ENCODE results near the gene FKBP1A. TPM values are rescaled to one million over a fixed set of nuclear protein-coding genes. Genes with fewer than 3 reads are reported as not detected.

Gene FKBP1A
- polyA plus RNA-seq, 1 of the 3 experiments (the other 2 are of a cell fraction): 362 TPM

GRCh38 chr20:1402149-1402548 is 9.3 kb upstream of the FKBP1A start:
- Histone ChIP-seq H3K4me2 (no peak overlapping the region), H3K9me3 (no peaks in the 10 kb centered on the region), H3K9ac (no peak overlapping the region), H2AFZ (ENCODE audit: low read depth) (no peak overlapping the region), H3K79me2 (ENCODE audit: insufficient read depth) (no peaks in the 10 kb centered on the region), H3F3A (replicated peaks; ENCODE audit: insufficient read depth) (peaks cover 7% of the 10 kb centered on the region), H3K27ac (ENCODE audit: low read depth in 2 of 2, low read length in 1 of 2) (peak overlapping the region in 1 of 2 experiments; percentile 33; a peak in 2 of 4 replicates), H3K36me3 (replicated peaks in 1 of 2; ENCODE audit: control insufficient read depth in 1 of 2, insufficient read depth in 2 of 2, low read length in 1 of 2) (no peaks in the 10 kb centered on the region), H3K27me3 (ENCODE audit: insufficient read depth) (no peaks in the 10 kb centered on the region), H3K4me1 (ENCODE audit: control insufficient read depth in 1 of 2, insufficient read depth in 2 of 2, low read depth in 1 of 2, low read length in 1 of 2) (peaks cover 7 to 10% of the 10 kb centered on the region in 2 experiments; a peak in 2 of 4 replicates), H3K9me2 (no peaks in the 10 kb centered on the region), H3K4me3 (ENCODE audit: low read depth in 2 of 2, low read length in 1 of 2) (no peak overlapping the region), H4K20me1 (ENCODE audit: insufficient read depth) (no peaks in the 10 kb centered on the region)
- TF ChIP-seq RXRA (IDR thresholded peaks at IDR 0.05; ENCODE audit: borderline replicate concordance, low read depth): 0 out of 2 replicates have a peak, but pooled peaks have one; percentile 17
- TF ChIP-seq FOXM1 (IDR thresholded peaks at IDR 0.05; ENCODE audit: low read depth): no peak
- 0 out of 2 replicates have a peak, but pooled peaks have one; percentile 20 for TF ChIP-seq TEAD4 (IDR thresholded peaks at IDR 0.05; ENCODE audit: borderline replicate concordance, insufficient read depth)
- TF ChIP-seq PBX3 (IDR thresholded peaks at IDR 0.05): peak; percentile 61
- TF ChIP-seq, protein P1, sequence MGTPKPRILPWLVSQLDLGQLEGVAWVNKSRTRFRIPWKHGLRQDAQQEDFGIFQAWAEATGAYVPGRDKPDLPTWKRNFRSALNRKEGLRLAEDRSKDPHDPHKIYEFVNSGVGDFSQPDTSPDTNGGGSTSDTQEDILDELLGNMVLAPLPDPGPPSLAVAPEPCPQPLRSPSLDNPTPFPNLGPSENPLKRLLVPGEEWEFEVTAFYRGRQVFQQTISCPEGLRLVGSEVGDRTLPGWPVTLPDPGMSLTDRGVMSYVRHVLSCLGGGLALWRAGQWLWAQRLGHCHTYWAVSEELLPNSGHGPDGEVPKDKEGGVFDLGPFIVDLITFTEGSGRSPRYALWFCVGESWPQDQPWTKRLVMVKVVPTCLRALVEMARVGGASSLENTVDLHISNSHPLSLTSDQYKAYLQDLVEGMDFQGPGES (IDR thresholded peaks at IDR 0.05; ENCODE audit: low read depth, low read length): no peak
- TF ChIP-seq NFIC (IDR thresholded peaks at IDR 0.05; ENCODE audit: borderline replicate concordance): peak; percentile 78
- TF ChIP-seq EP300 (IDR thresholded peaks at IDR 0.05; ENCODE audit: borderline replicate concordance in 1 of 2, low read depth in 1 of 2, low read length in 1 of 2): peak in 1 of 2 experiments; percentile 48; a peak in 1 of 4 replicates
- peak; percentile 55 for TF ChIP-seq TCF12 (IDR thresholded peaks at IDR 0.05)
- ChIA-PET POLR2A (no interaction called here), CTCF (interaction anchor here (0.9 to 1.2 kb wide), 3 partner anchors 35 to 89 kb away, joined by 3 to 5 read pairs (median 3); no protein-coding TSS in a partner anchor)
- WGBS (ENCODE audit: low lambda C conversion rate): 63% methylated on average over 7 of the region's 7 CpGs
- no peak for DNase-seq

DNA sequence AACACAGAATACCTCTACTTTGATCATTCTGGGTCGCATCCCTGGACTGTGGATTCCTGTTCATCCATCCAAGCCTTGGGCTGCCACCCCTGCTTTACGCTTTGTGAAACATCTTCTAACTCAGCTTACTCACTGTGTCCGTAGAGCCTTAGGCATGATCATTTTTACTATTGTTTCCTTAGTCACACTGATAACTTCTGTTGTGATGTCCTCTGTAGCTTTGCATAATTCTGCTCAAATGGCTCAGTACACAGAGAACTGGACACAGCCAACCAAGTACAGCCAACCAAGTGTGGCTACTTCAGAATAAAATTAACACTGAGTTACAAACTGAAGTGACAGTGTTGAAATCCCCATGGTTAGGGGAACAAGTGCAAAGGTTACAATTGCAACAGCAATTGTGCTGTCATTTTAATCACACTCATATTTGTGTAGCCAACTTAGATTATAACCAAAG is 8.6 kb upstream of the FKBP1A start:
- no peak overlapping the region for H3K4me2 ChIP-seq
- no peaks in the 10 kb centered on the region for H3K9me3 ChIP-seq
- peaks cover 7 to 15% of the 10 kb centered on the region in 2 experiments; a peak in 3 of 4 replicates for H3K4me1 ChIP-seq (ENCODE audit: control insufficient read depth in 1 of 2, insufficient read depth in 2 of 2, low read depth in 1 of 2, low read length in 1 of 2)
- WGBS (ENCODE audit: low lambda C conversion rate): 91% methylated on average over 3 of the region's 3 CpGs
- CTCF ChIA-PET: interaction anchor here (1.0 kb wide), 1 partner anchor 35 kb away, joined by 4 read pairs; no protein-coding TSS in a partner anchor
- H4K20me1 ChIP-seq (ENCODE audit: insufficient read depth): no peaks in the 10 kb centered on the region
- H3K36me3 ChIP-seq (replicated peaks in 1 of 2; ENCODE audit: control insufficient read depth in 1 of 2, insufficient read depth in 2 of 2, low read length in 1 of 2): no peaks in the 10 kb centered on the region
- H2AFZ ChIP-seq (ENCODE audit: low read depth): no peak overlapping the region
- no peak for TF ChIP-seq GATA2 (CRISPR knock-in tag; IDR thresholded peaks at IDR 0.05)
- TF ChIP-seq, protein P2, sequence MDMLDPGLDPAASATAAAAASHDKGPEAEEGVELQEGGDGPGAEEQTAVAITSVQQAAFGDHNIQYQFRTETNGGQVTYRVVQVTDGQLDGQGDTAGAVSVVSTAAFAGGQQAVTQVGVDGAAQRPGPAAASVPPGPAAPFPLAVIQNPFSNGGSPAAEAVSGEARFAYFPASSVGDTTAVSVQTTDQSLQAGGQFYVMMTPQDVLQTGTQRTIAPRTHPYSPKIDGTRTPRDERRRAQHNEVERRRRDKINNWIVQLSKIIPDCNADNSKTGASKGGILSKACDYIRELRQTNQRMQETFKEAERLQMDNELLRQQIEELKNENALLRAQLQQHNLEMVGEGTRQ (IDR thresholded peaks at IDR 0.05; ENCODE audit: borderline replicate concordance, low read depth, low read length): no peak
- TF ChIP-seq TEAD4 (IDR thresholded peaks at IDR 0.05; ENCODE audit: borderline replicate concordance, insufficient read depth): no peak
- no peak for TF ChIP-seq MEF2A (IDR thresholded peaks at IDR 0.05; ENCODE audit: borderline replicate concordance, low read depth)
- no peak for TF ChIP-seq FOXJ3 (CRISPR knock-in tag; IDR thresholded peaks at IDR 0.05)
- no peak for TF ChIP-seq JUND (IDR thresholded peaks at IDR 0.05)
- no peak for TF ChIP-seq RFX5 (IDR thresholded peaks at IDR 0.05; ENCODE audit: low read length)
- TF ChIP-seq MAX (IDR thresholded peaks at IDR 0.05; ENCODE audit: low read depth): no peak
- TF ChIP-seq TCF12 (IDR thresholded peaks at IDR 0.05): no peak
- H3K9ac ChIP-seq: no peak overlapping the region
- H3K9me2 ChIP-seq: no peaks in the 10 kb centered on the region
- H3K4me3 ChIP-seq (ENCODE audit: low read depth in 2 of 2, low read length in 1 of 2): no peak overlapping the region
- POLR2A ChIA-PET: no interaction called here
- H3K79me2 ChIP-seq (ENCODE audit: insufficient read depth): no peaks in the 10 kb centered on the region
- no peak overlapping the region for H3K27ac ChIP-seq (ENCODE audit: low read depth in 2 of 2, low read length in 1 of 2)
- H3F3A ChIP-seq (replicated peaks; ENCODE audit: insufficient read depth): peaks cover 7% of the 10 kb centered on the region
- no peak for DNase-seq
- H3K27me3 ChIP-seq (ENCODE audit: insufficient read depth): no peaks in the 10 kb centered on the region

Measured in SK-N-SH (cell line).